ENCODE data around the gene SPATA6. TPM values are rescaled to one million over a fixed set of nuclear protein-coding genes. Genes with fewer than 3 reads are reported as not detected.
"Not testable (repeated sequence)": the region's sequence is repeated elsewhere in the genome, so short reads cannot be mapped to it uniquely, and the experiment has no call there.

SPATA6 gene
- total and polyA plus RNA-seq, 4 donors, result 3.4 to 33.2 (median 14.8) TPM

GRCh38 chr1:48442864-48443619 is 29.0 kb downstream of the SPATA6 start:
- intact Hi-C loops (cut with DNase I), result no loop called here
- Histone ChIP-seq H3K27ac (ENCODE audit: low read depth in 1 of 2, low read length in 2 of 2) (no peak overlapping the region), H3K9me3 (ENCODE audit: control insufficient read depth, low read length) (no peaks in the 10 kb centered on the region), H3K4me3 (ENCODE audit: low read length in 2 of 2) (no peak overlapping the region), H3K4me1 (ENCODE audit: control insufficient read depth in 1 of 2, insufficient read depth in 2 of 2, low read length in 2 of 2) (no peaks in the 10 kb centered on the region), H3K27me3 (ENCODE audit: control insufficient read depth in 1 of 2, insufficient read depth in 2 of 2, low read length in 1 of 2) (peaks cover 0 to 2% of the 10 kb centered on the region in 2 donors), H3K36me3 (ENCODE audit: control insufficient read depth in 1 of 2, insufficient read depth in 2 of 2, low read length in 1 of 2) (no peaks in the 10 kb centered on the region)
- 83 to 85% methylated on average over 6 of the region's 6 CpGs for WGBS, 2 donors
- ATAC-seq (ENCODE audit: low FRiP score), result no peak
- no peak for DNase-seq

GRCh38 chr1:48440786-48441185 is 31.2 kb downstream of the SPATA6 start:
- H3K9me3 ChIP-seq (ENCODE audit: control insufficient read depth, low read length); H3K36me3 ChIP-seq (ENCODE audit: control insufficient read depth in 1 of 2, insufficient read depth in 2 of 2, low read length in 1 of 2); H3K4me1 ChIP-seq (ENCODE audit: control insufficient read depth in 1 of 2, insufficient read depth in 2 of 2, low read length in 2 of 2); H3K27me3 ChIP-seq (ENCODE audit: control insufficient read depth in 1 of 2, insufficient read depth in 2 of 2, low read length in 1 of 2); H3K27ac ChIP-seq (ENCODE audit: low read depth in 1 of 2, low read length in 2 of 2); DNase-seq; intact Hi-C loops (cut with DNase I); H3K4me3 ChIP-seq (ENCODE audit: low read length in 2 of 2); ATAC-seq (ENCODE audit: low FRiP score): not testable (repeated sequence)
- WGBS, 2 donors, result 48 to 57% methylated on average over 3 of the region's 3 CpGs

- WGBS, 2 donors, result 95 to 98% methylated on average over 9 of the region's 9 CpGs
- ATAC-seq (ENCODE audit: low FRiP score) (no peak), DNase-seq (no peak)
- peaks cover 0 to 2% of the 10 kb centered on the region in 2 donors for H3K27me3 ChIP-seq (ENCODE audit: control insufficient read depth in 1 of 2, insufficient read depth in 2 of 2, low read length in 1 of 2)
- intact Hi-C loops (cut with DNase I), result no loop called here
- no peaks in the 10 kb centered on the region for H3K36me3 ChIP-seq (ENCODE audit: control insufficient read depth in 1 of 2, insufficient read depth in 2 of 2, low read length in 1 of 2)
- peaks cover 0 to 2% of the 10 kb centered on the region in 2 donors for H3K4me1 ChIP-seq (ENCODE audit: control insufficient read depth in 1 of 2, insufficient read depth in 2 of 2, low read length in 2 of 2)
- no peak overlapping the region for H3K4me3 ChIP-seq (ENCODE audit: low read length in 2 of 2)
- H3K27ac ChIP-seq (ENCODE audit: low read depth in 1 of 2, low read length in 2 of 2), result no peak overlapping the region
- no peaks in the 10 kb centered on the region for H3K9me3 ChIP-seq (ENCODE audit: control insufficient read depth, low read length)
These were observed 32.6 kb downstream of the SPATA6 start for GRCh38 chr1:48439380-48439779.

GRCh38 chr1:48437379-48437778 is 34.6 kb downstream of the SPATA6 start:
- H3K36me3 ChIP-seq (ENCODE audit: control insufficient read depth in 1 of 2, insufficient read depth in 2 of 2, low read length in 1 of 2); H3K4me1 ChIP-seq (ENCODE audit: control insufficient read depth in 1 of 2, insufficient read depth in 2 of 2, low read length in 2 of 2); H3K27ac ChIP-seq (ENCODE audit: low read depth in 1 of 2, low read length in 2 of 2); DNase-seq; H3K27me3 ChIP-seq (ENCODE audit: control insufficient read depth in 1 of 2, insufficient read depth in 2 of 2, low read length in 1 of 2); intact Hi-C loops (cut with DNase I); ATAC-seq (ENCODE audit: low FRiP score); H3K9me3 ChIP-seq (ENCODE audit: control insufficient read depth, low read length); H3K4me3 ChIP-seq (ENCODE audit: low read length in 2 of 2): not testable (repeated sequence)

GRCh38 chr1:48435312-48436002 is 36.5 kb downstream of the SPATA6 start:
- H3K27me3 ChIP-seq (ENCODE audit: control insufficient read depth in 1 of 2, insufficient read depth in 2 of 2, low read length in 1 of 2); intact Hi-C loops (cut with DNase I); H3K4me3 ChIP-seq (ENCODE audit: low read length in 2 of 2); H3K36me3 ChIP-seq (ENCODE audit: control insufficient read depth in 1 of 2, insufficient read depth in 2 of 2, low read length in 1 of 2); H3K9me3 ChIP-seq (ENCODE audit: control insufficient read depth, low read length); DNase-seq; H3K27ac ChIP-seq (ENCODE audit: low read depth in 1 of 2, low read length in 2 of 2); ATAC-seq (ENCODE audit: low FRiP score); H3K4me1 ChIP-seq (ENCODE audit: control insufficient read depth in 1 of 2, insufficient read depth in 2 of 2, low read length in 2 of 2): not testable (repeated sequence)
- WGBS, 2 donors, result 94 to 97% methylated on average over 29 of the region's 29 CpGs

GRCh38 chr1:48430832-48431231 is 41.2 kb downstream of the SPATA6 start:
- Histone ChIP-seq H3K4me3 (ENCODE audit: low read length in 2 of 2) (no peak overlapping the region), H3K9me3 (ENCODE audit: control insufficient read depth, low read length) (no peaks in the 10 kb centered on the region), H3K4me1 (ENCODE audit: control insufficient read depth in 1 of 2, insufficient read depth in 2 of 2, low read length in 2 of 2) (peaks cover 0 to 2% of the 10 kb centered on the region in 2 donors), H3K27me3 (ENCODE audit: control insufficient read depth in 1 of 2, insufficient read depth in 2 of 2, low read length in 1 of 2) (no peaks in the 10 kb centered on the region), H3K36me3 (ENCODE audit: control insufficient read depth in 1 of 2, insufficient read depth in 2 of 2, low read length in 1 of 2) (no peaks in the 10 kb centered on the region), H3K27ac (ENCODE audit: low read depth in 1 of 2, low read length in 2 of 2) (no peak overlapping the region)
- ATAC-seq (ENCODE audit: low FRiP score), result no peak
- no peak for DNase-seq
- intact Hi-C loops (cut with DNase I), result no loop called here
- WGBS, 2 donors, result 99 to 100% methylated on average over 1 of the region's 1 CpG

- WGBS, 2 donors, result 70 to 85% methylated on average over 1 of the region's 1 CpG
- Histone ChIP-seq H3K4me1 (ENCODE audit: control insufficient read depth in 1 of 2, insufficient read depth in 2 of 2, low read length in 2 of 2) (no peaks in the 10 kb centered on the region), H3K27ac (ENCODE audit: low read depth in 1 of 2, low read length in 2 of 2) (no peak overlapping the region), H3K36me3 (ENCODE audit: control insufficient read depth in 1 of 2, insufficient read depth in 2 of 2, low read length in 1 of 2) (no peaks in the 10 kb centered on the region), H3K9me3 (ENCODE audit: control insufficient read depth, low read length) (no peaks in the 10 kb centered on the region), H3K27me3 (ENCODE audit: control insufficient read depth in 1 of 2, insufficient read depth in 2 of 2, low read length in 1 of 2) (no peaks in the 10 kb centered on the region), H3K4me3 (ENCODE audit: low read length in 2 of 2) (no peak overlapping the region)
- ATAC-seq (ENCODE audit: low FRiP score) (no peak), DNase-seq (no peak)
- intact Hi-C loops (cut with DNase I), result no loop called here
These were observed 50.0 kb downstream of the SPATA6 start for GRCh38 chr1:48422009-48422408.

- H3K4me3 ChIP-seq (ENCODE audit: low read length in 2 of 2), result no peak overlapping the region
- H3K9me3 ChIP-seq (ENCODE audit: control insufficient read depth, low read length), result no peaks in the 10 kb centered on the region
- H3K27me3 ChIP-seq (ENCODE audit: control insufficient read depth in 1 of 2, insufficient read depth in 2 of 2, low read length in 1 of 2), result no peaks in the 10 kb centered on the region
- ATAC-seq (ENCODE audit: low FRiP score), result no peak
- H3K27ac ChIP-seq (ENCODE audit: low read depth in 1 of 2, low read length in 2 of 2), result no peak overlapping the region
- H3K4me1 ChIP-seq (ENCODE audit: control insufficient read depth in 1 of 2, insufficient read depth in 2 of 2, low read length in 2 of 2), result peaks cover 0 to 3% of the 10 kb centered on the region in 2 donors
- intact Hi-C loops (cut with DNase I), result no loop called here
- DNase-seq, result no peak
- 94 to 100% methylated on average over 1 of the region's 1 CpG for WGBS, 2 donors
- no peaks in the 10 kb centered on the region for H3K36me3 ChIP-seq (ENCODE audit: control insufficient read depth in 1 of 2, insufficient read depth in 2 of 2, low read length in 1 of 2)
These were observed 53.3 kb downstream of the SPATA6 start for GRCh38 chr1:48418742-48419141.

GRCh38 chr1:48415050-48415449 is 57.0 kb downstream of the SPATA6 start:
- DNase-seq, result no peak
- Histone ChIP-seq H3K4me1 (ENCODE audit: control insufficient read depth in 1 of 2, insufficient read depth in 2 of 2, low read length in 2 of 2) (peaks cover 0 to 3% of the 10 kb centered on the region in 2 donors), H3K27ac (ENCODE audit: low read depth in 1 of 2, low read length in 2 of 2) (no peak overlapping the region), H3K9me3 (ENCODE audit: control insufficient read depth, low read length) (no peaks in the 10 kb centered on the region), H3K27me3 (ENCODE audit: control insufficient read depth in 1 of 2, insufficient read depth in 2 of 2, low read length in 1 of 2) (no peaks in the 10 kb centered on the region), H3K36me3 (ENCODE audit: control insufficient read depth in 1 of 2, insufficient read depth in 2 of 2, low read length in 1 of 2) (no peaks in the 10 kb centered on the region), H3K4me3 (ENCODE audit: low read length in 2 of 2) (no peak overlapping the region)
- 62 to 78% methylated on average over 4 of the region's 4 CpGs for WGBS, 2 donors
- no peak for ATAC-seq (ENCODE audit: low FRiP score)
- intact Hi-C loops (cut with DNase I), result no loop called here
